HG03159 (cell line): Measurements from ENCODE around the gene RASGRP2.

Experiments used
- ATAC-seq: cut with Tn5 transposase; IDR thresholded peaks from one replicate; pipeline ENCODE4 v1.9.1; 2021; ENCODE audit warnings: mild to moderate bottlenecking, moderate library complexity; ENCODE audit not compliant: unreplicated experiment

RASGRP2 gene

DNA sequence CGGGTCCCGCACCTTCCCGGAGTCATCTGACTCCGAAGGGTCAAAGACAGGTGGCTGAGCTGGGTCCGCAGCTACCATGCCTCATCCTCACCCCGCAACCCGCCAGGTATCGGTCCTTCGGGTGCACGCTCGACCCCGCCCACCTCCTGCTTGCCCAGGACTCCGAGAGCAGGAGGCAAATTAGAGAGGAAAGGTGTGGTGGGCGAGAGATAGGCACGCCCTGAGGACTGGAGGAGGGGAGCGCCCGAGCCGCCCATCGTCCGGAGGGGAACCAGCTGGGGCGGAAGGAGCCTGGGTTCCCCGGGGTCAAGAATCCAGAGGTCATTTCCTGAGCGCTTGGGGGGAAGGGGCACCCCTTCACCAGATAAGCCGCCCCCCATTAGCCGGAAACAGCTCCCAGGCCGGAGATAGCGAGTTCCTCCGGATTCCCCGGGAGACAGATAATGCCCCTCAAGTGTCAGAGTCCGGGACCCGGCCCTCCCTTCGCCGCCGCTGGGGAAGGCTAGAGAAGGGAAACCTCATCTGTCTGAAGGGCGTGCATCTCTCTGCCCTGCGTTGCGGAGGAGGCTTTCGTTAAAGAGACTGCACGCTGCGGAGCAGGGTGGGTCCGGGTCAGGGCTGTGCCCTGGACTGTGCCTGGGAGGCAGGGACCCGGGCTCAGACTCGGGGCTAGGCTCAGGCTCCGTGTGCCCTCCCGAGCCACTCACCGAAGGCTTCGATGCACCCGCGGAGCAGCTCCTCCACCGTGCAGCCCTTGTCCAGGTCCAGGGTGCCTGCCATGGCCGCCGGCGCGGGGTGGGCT is 1.7 kb downstream of the RASGRP2 start:
- no peak for ATAC-seq

GRCh38 chr11:64741375-64742086 is 2.4 kb downstream of the RASGRP2 start:
- ATAC-seq, result no peak

GRCh38 chr11:64739871-64740270 is 4.1 kb downstream of the RASGRP2 start:
- ATAC-seq, result no peak

- no peak for ATAC-seq
Observed at GRCh38 chr11:64736654-64737053, 7.3 kb downstream of the RASGRP2 start.

- ATAC-seq, result no peak
Observed at GRCh38 chr11:64735725-64736259, 8.2 kb downstream of the RASGRP2 start.

GRCh38 chr11:64734811-64735724 is 8.9 kb downstream of the RASGRP2 start:
- no peak for ATAC-seq

GRCh38 chr11:64731601-64732000 is 12.3 kb downstream of the RASGRP2 start:
- ATAC-seq, result no peak

- ATAC-seq, result no peak
Observed at GRCh38 chr11:64729851-64730382, 14.0 kb downstream of the RASGRP2 start.

DNA sequence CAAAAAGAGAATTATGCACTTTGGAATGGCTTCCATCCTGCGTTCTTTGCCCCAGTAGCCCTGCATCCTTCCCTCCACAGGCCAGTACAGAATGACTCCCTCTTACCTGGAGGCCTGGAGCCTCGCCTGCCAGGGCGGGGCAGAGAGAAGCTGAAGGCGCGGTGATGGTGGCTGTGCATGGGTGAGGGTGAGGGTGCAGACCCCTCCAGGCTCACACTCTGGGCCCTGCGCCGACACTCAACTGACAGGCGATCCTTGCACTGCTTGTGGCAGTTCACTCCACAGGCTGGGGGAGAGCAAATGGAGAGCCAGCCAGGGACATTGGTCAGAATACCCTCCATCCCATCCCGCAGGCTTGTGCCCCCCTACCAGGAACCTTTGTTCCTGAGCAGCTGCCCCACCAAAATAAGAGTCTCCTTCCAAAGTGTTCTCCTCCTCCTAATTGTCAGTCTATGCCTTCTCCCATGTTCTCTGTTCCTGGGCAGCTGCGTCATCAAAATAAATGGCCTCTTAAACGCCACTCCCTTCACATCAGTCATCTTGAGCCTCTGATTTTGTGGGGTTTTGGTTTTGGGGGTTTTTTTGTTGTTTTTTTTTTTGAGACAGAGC is 15.1 kb downstream of the RASGRP2 start:
- ATAC-seq, result no peak

- ATAC-seq, result no peak
Observed at GRCh38 chr11:64726867-64727530, 16.9 kb downstream of the RASGRP2 start.

GRCh38 chr11:64726211-64726641 is 17.7 kb downstream of the RASGRP2 start:
- no peak for ATAC-seq

GRCh38 chr11:64724863-64725532 is 18.9 kb downstream of the RASGRP2 start:
- ATAC-seq, result no peak

GRCh38 chr11:64723907-64724862 is 19.8 kb downstream of the RASGRP2 start:
- ATAC-seq, result no peak

- peak; percentile 73 for ATAC-seq
Observed at GRCh38 chr11:64723117-64723906, 20.6 kb downstream of the RASGRP2 start, which contains the start of gene NRXN2. Gene NRXN2 (minus strand): TSS chr11:64723197. CDS start chr11:64713699, 9,498 bp downstream.

DNA sequence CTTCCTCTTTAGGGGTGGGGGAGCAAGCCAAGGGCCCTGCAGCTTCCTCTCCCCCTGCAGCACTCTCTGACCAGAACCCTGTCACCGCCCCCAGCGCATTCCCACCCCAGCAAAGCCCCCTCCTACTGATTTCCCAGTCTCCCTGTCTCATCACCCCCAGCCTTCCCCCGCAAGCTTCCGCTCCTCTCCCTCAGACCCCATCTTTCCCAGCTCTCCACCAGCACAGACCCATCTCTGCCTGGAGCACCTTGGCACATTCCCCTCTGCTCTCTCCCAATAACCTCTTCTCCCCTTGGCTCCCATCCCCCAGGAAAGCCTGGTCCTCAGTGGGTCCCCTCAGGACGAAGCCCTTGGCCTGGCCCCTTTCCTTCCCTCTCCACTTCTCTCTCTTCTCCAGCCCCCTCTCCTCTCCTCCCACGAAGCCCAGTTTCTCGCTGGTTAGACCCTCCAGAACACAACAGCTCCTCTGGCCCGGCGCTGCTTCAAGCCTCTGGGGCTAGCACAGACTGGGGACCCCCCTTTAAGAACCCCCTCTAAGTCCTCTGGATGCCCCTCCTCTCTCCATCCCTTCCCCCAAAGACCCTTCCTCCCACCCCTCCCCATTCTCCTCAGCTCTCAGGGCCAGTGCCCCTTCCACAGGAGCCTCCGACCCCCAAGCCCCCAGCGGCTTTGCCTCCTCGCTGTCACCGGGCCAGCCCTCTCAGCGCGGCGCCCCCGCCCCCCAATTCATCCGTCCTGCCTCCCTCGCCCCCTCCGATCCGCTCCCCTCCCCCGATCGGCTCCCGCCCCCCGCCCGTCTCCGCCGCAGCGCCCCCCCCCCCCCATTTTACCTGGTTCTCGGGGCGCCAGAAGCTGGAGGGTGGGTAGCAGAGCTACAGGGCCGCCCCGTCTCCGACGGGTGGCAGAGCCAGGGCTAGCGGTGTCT is 21.5 kb downstream of the RASGRP2 start:
- no peak for ATAC-seq

- ATAC-seq, result no peak
Observed at GRCh38 chr11:64721359-64721699, 22.6 kb downstream of the RASGRP2 start.
